BJ (cell line): ENCODE data around the gene OVOL2. TPM values are rescaled to one million over a fixed set of nuclear protein-coding genes. Genes with fewer than 3 reads are reported as not detected.

ENCODE experiments used
- CTCF ChIA-PET: fragments of 350-600 bp; formaldehyde crosslinking; extraction: SDS; loops from one replicate; lab custom pipeline; 2021; ENCODE audit warnings: antibody characterized with exemption, inconsistent platforms; lab: Yijun Ruan, JAX
- POLR2A ChIA-PET: fragments of 300-600 bp; sonication (Branson Sonifier 250); formaldehyde crosslinking; extraction: SDS; loops from one replicate; lab custom pipeline; 2021; ENCODE audit warnings: antibody characterized with exemption; lab: Charles Lee
- DNase-seq: peaks from one replicate; pipeline ENCODE4 v3.0.0-alpha.2; 2011; ENCODE audit warnings: low read depth
- H3K27me3 ChIP-seq: 2 replicates; pipeline ENCODE4 v1.6.0; 2011; ENCODE audit warnings: low read length; ENCODE audit not compliant: control insufficient read depth, insufficient read depth
- H3K36me3 ChIP-seq: 2 replicates; pipeline ENCODE4 v1.5.1; 2011; ENCODE audit warnings: low read length; ENCODE audit not compliant: control insufficient read depth, insufficient read depth
- H3K4me3 ChIP-seq: 2 replicates; pipeline ENCODE4 v1.5.1; 2011; ENCODE audit warnings: low read depth, mild to moderate bottlenecking, control low read depth, low read length
- CTCF ChIP-seq: IDR thresholded peaks from 2 replicates; pipeline ENCODE4 v1.5.1; 2011; ENCODE audit warnings: low read depth, mild to moderate bottlenecking, control low read depth, inconsistent platforms, low read length, moderate library complexity; ENCODE audit not compliant: insufficient read depth
- polyA plus RNA-seq: library from polyadenylated mRNA; depleted of rRNA; stranded (reverse); fragments of >200 nt; gene quantifications from 2 replicates; pipeline ENCODE4 v1.2.3, GENCODE V29; 2011

The OVOL2 gene
- polyA plus RNA-seq, 1 experiment: not detected

DNA sequence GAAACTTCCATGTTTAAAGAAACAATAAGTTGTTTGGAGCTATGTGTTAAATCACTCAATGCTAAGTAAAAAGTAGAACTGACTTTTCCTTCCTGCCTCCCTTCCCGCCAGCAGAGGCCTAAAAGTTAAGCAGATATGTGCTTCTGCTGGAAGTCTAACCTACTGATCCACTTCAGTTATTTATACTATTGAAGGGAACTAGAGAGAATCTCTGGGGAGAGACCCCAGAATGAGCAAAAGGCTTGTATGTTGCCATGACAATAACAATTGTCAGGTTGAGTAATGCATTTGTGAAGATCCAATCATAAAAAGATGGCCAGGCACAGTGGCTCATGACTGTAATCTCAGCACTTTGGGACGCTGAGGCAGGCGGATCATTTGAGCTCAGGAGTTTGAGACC lies 64.2 kb downstream of the OVOL2 start:
- ChIA-PET POLR2A (no interaction called here), CTCF (interaction anchor here (0.6 to 2.3 kb wide), 5 partner anchors 22 to 497 kb away, joined by 3 to 7 read pairs (median 4); partner anchors contain the start of gene RRBP1)
- no peak for DNase-seq
- TF ChIP-seq CTCF: no peak
- Histone ChIP-seq H3K27me3 (no peaks in the 10 kb centered on the region), H3K36me3 (peaks cover 1% of the 10 kb centered on the region; the same call in 1 of the 2 replicates), H3K4me3 (no peak overlapping the region)

GRCh38 chr20:17992847-17993513 lies 64.7 kb downstream of the OVOL2 start:
- TF ChIP-seq CTCF: no peak
- ChIA-PET CTCF (interaction anchor here (0.7 to 2.3 kb wide), 4 partner anchors 22 to 493 kb away, joined by 3 to 7 read pairs (median 6); partner anchors contain the start of gene RRBP1), POLR2A (no interaction called here)
- Histone ChIP-seq H3K4me3 (no peak overlapping the region), H3K27me3 (no peaks in the 10 kb centered on the region), H3K36me3 (peaks cover 1% of the 10 kb centered on the region; the same call in 1 of the 2 replicates)
- DNase-seq: no peak

DNA sequence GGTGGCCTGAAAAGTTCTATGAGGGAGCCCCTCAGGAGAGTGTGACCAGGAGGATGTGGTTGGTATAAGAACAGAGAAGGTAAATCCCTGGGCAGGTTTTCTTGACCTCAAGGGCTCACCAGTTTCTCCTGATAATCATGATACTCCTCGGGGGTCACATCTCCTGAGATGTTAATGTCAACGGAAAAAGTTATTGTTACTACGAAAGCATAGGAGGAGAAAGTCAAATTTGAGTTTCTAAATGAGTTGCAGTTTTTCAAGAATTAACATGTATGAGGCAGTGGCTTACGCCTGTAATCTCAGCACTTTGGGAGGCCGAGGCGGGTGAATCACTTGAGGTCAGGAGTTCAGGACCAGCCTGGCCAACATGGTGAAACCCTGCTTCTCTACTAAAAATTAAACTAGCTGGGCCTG lies 65.5 kb downstream of the OVOL2 start:
- Histone ChIP-seq H3K27me3 (no peaks in the 10 kb centered on the region), H3K4me3 (no peak overlapping the region), H3K36me3 (peaks cover 1% of the 10 kb centered on the region; the same call in 1 of the 2 replicates)
- no peak for DNase-seq
- ChIA-PET CTCF (no interaction called here), POLR2A (no interaction called here)
- no peak for TF ChIP-seq CTCF

GRCh38 chr20:17990278-17990972 lies 67.3 kb downstream of the OVOL2 start:
- no peaks in the 10 kb centered on the region for H3K27me3 ChIP-seq
- POLR2A ChIA-PET: interaction anchor here (0.7 kb wide), 1 partner anchor 12 kb away, joined by 6 read pairs; no protein-coding TSS in a partner anchor
- no peak overlapping the region for H3K4me3 ChIP-seq
- no peak for DNase-seq
- peaks cover 1% of the 10 kb centered on the region; the same call in 1 of the 2 replicates for H3K36me3 ChIP-seq
- TF ChIP-seq CTCF: no peak
- CTCF ChIA-PET: no interaction called here

- POLR2A ChIA-PET: no interaction called here
- Histone ChIP-seq H3K36me3 (peaks cover 1% of the 10 kb centered on the region; the same call in 1 of the 2 replicates), H3K27me3 (no peaks in the 10 kb centered on the region), H3K4me3 (no peak overlapping the region)
- no peak for TF ChIP-seq CTCF
- CTCF ChIA-PET: interaction anchor here (0.7 to 1.3 kb wide), 2 partner anchors 8 to 483 kb away, joined by 3 read pairs; no protein-coding TSS in a partner anchor
- DNase-seq: no peak
Observed at GRCh38 chr20:17987988-17988387, 69.7 kb downstream of the OVOL2 start.
